Neural progenitor cell (in vitro differentiated cells): ENCODE measurements around the gene RPL18. TPM values are rescaled to one million over a fixed set of nuclear protein-coding genes. Genes with fewer than 3 reads are reported as not detected.
A peak's percentile ranks its signal among the peaks of the same experiment; 100 is the strongest.

Experiments used
- DNase-seq: peaks from one replicate; pipeline ENCODE4 v3.0.0-alpha.2; 2016; ENCODE audit warnings: low spot score
- H2AFZ ChIP-seq: fragments of 200-600 bp; sonication (generic); replicated peaks from 2 replicates; pipeline ENCODE4 v1.6.1; 2016; ENCODE audit warnings: antibody characterized with exemption
- H3F3A ChIP-seq: fragments of 200-600 bp; sonication (generic); 2 replicates; pipeline ENCODE4 v1.6.1; 2016; ENCODE audit warnings: antibody characterized with exemption, low read depth
- H3K27ac ChIP-seq: fragments of 200-600 bp; sonication (generic); 2 replicates; pipeline ENCODE4 v1.5.1; 2016; ENCODE audit warnings: mild to moderate bottlenecking
- H3K27me3 ChIP-seq: fragments of 200-600 bp; sonication (generic); 2 replicates; pipeline ENCODE4 v1.6.1; 2016; ENCODE audit warnings: mild to moderate bottlenecking, moderate library complexity
- H3K36me3 ChIP-seq: fragments of 200-600 bp; sonication (generic); 2 replicates; pipeline ENCODE4 v1.5.1; 2016
- H3K4me1 ChIP-seq: fragments of 200-600 bp; sonication (generic); 2 replicates; pipeline ENCODE4 v1.6.1; 2016; ENCODE audit warnings: mixed run types
- H3K4me2 ChIP-seq: fragments of 200-600 bp; sonication (generic); 2 replicates; pipeline ENCODE4 v1.6.1; 2016
- H3K4me3 ChIP-seq: fragments of 200-600 bp; sonication (generic); 2 replicates; pipeline ENCODE4 v1.5.1; 2016
- H3K79me2 ChIP-seq: fragments of 200-600 bp; sonication (generic); 2 replicates; pipeline ENCODE4 v1.6.1; 2016; ENCODE audit warnings: low read depth
- H3K9ac ChIP-seq: fragments of 200-600 bp; sonication (generic); 2 replicates; pipeline ENCODE4 v1.6.1; 2016
- H3K9me3 ChIP-seq: fragments of 200-600 bp; sonication (generic); 2 replicates; pipeline ENCODE4 v1.5.1; 2016; ENCODE audit warnings: low read depth
- H4K20me1 ChIP-seq: fragments of 200-600 bp; sonication (generic); 2 replicates; pipeline ENCODE4 v1.6.1; 2016; ENCODE audit warnings: low read depth
- H3K27ac Mint-ChIP-seq: 3 replicates; pipeline ENCODE4 v1.8.0; 2021; ENCODE audit warnings: mixed read lengths
- H3K27me3 Mint-ChIP-seq: 2 replicates; pipeline ENCODE4 v1.8.0; 2022; ENCODE audit warnings: low read depth, mild to moderate bottlenecking, inconsistent platforms, moderate library complexity, mixed read lengths; ENCODE audit not compliant: insufficient read depth
- H3K36me3 Mint-ChIP-seq: 3 replicates; pipeline ENCODE4 v1.8.0; 2021; ENCODE audit warnings: mixed read lengths
- H3K4me1 Mint-ChIP-seq: 3 replicates; pipeline ENCODE4 v1.8.0; 2021; ENCODE audit warnings: mixed read lengths
- H3K4me3 Mint-ChIP-seq: 3 replicates; pipeline ENCODE4 v1.8.0; 2021; ENCODE audit warnings: mild to moderate bottlenecking, moderate library complexity, mixed read lengths
- H3K9me3 Mint-ChIP-seq: 3 replicates; pipeline ENCODE4 v1.8.0; 2020; ENCODE audit warnings: mixed read lengths
- EZH2 ChIP-seq: fragments of 200-600 bp; sonication (generic); IDR thresholded peaks from 2 replicates; pipeline ENCODE4 v1.6.1; 2017; ENCODE audit warnings: antibody characterized with exemption, mild to moderate bottlenecking, moderate library complexity
- EZH2phosphoT487 ChIP-seq: fragments of 200-600 bp; sonication (generic); IDR thresholded peaks from 2 replicates; pipeline ENCODE4 v1.6.1; 2017; ENCODE audit warnings: antibody characterized with exemption
- total RNA-seq: library from RNA; depleted of rRNA; stranded (reverse); fragments of >200 nt; gene quantifications from 2 replicates; pipeline ENCODE4 v1.2.3, GENCODE V29; 2015; ENCODE audit warnings: low replicate concordance
- TF ChIP-seq, protein P1 (sequence below): fragments of 200-600 bp; sonication (generic); IDR thresholded peaks from 2 replicates; pipeline ENCODE4 v1.5.1; 2017; ENCODE audit warnings: antibody characterized with exemption, mild to moderate bottlenecking

Gene RPL18
- total RNA-seq, 1 donor from 2014 or later = 1,962 TPM

DNA sequence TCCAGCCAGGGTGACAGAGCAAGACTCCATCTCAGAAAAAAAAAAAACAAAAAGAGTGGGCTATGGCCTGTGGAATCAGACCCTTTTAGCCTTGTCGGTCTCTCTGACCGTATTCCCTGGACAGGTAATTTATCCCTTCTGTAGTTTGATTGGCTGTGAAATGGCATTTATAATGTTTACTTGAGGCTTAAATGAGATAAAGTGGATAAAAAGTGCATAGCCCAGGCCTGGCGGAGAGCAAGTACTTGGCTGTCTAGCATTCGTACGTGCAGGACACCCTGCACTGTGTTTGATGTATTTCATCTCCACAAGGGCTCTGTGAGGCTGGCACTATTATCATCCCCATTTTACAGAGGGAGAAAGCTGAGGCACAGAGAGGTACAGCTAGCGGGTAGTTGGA, 46.8 kb upstream of the RPL18 start:
- H3F3A ChIP-seq = peaks cover 6% of the 10 kb centered on the region
- peaks cover 8% of the 10 kb centered on the region for H3K9me3 Mint-ChIP-seq
- no peak for DNase-seq
- H3K79me2 ChIP-seq = no peaks in the 10 kb centered on the region
- no peak overlapping the region for H3K4me3 ChIP-seq
- no peak overlapping the region for H3K9ac ChIP-seq
- H3K36me3 Mint-ChIP-seq = no peaks in the 10 kb centered on the region
- H3K4me1 ChIP-seq = peaks cover 2% of the 10 kb centered on the region
- H3K4me3 Mint-ChIP-seq = no peak overlapping the region
- H2AFZ ChIP-seq = no peak overlapping the region
- no peak overlapping the region for H3K4me2 ChIP-seq
- no peaks in the 10 kb centered on the region for H3K27me3 ChIP-seq
- peaks cover 9% of the 10 kb centered on the region for H3K4me1 Mint-ChIP-seq
- no peak overlapping the region for H3K27ac ChIP-seq
- no peak overlapping the region for H3K27ac Mint-ChIP-seq
- peaks cover 7% of the 10 kb centered on the region for H3K27me3 Mint-ChIP-seq
- TF ChIP-seq, protein P1, sequence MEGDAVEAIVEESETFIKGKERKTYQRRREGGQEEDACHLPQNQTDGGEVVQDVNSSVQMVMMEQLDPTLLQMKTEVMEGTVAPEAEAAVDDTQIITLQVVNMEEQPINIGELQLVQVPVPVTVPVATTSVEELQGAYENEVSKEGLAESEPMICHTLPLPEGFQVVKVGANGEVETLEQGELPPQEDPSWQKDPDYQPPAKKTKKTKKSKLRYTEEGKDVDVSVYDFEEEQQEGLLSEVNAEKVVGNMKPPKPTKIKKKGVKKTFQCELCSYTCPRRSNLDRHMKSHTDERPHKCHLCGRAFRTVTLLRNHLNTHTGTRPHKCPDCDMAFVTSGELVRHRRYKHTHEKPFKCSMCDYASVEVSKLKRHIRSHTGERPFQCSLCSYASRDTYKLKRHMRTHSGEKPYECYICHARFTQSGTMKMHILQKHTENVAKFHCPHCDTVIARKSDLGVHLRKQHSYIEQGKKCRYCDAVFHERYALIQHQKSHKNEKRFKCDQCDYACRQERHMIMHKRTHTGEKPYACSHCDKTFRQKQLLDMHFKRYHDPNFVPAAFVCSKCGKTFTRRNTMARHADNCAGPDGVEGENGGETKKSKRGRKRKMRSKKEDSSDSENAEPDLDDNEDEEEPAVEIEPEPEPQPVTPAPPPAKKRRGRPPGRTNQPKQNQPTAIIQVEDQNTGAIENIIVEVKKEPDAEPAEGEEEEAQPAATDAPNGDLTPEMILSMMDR = no peak
- TF ChIP-seq EZH2 (no peak), EZH2phosphoT487 (no peak)
- no peaks in the 10 kb centered on the region for H3K9me3 ChIP-seq
- H4K20me1 ChIP-seq = no peaks in the 10 kb centered on the region
- no peaks in the 10 kb centered on the region for H3K36me3 ChIP-seq

DNA sequence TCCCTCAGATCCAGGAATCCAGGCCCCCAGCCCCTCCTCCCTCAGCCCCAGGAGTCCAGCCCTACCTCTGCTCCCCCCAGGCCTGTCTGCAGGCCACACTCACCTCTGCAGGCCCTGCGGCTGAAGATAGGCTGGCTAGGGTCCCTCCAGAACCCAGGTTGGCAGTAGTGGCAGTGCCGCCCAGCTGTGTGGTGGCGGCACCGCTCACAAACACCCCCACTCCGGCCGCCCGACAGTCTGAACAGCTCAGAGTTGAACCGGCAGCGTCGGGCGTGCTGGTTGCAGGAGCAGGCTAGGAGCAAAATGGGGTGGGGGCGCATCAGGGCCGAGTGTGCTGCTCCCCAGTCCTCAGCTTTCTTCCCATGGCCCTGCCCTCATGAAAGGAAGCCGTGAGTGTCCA, 45.5 kb upstream of the RPL18 start:
- Mint-ChIP-seq H3K27ac (no peak overlapping the region), H3K9me3 (peaks cover 3% of the 10 kb centered on the region), H3K36me3 (no peaks in the 10 kb centered on the region), H3K4me3 (no peak overlapping the region), H3K27me3 (peaks cover 7% of the 10 kb centered on the region), H3K4me1 (peaks cover 7% of the 10 kb centered on the region)
- Histone ChIP-seq H3K27me3 (no peaks in the 10 kb centered on the region), H3K27ac (no peak overlapping the region), H3K36me3 (no peaks in the 10 kb centered on the region), H4K20me1 (no peaks in the 10 kb centered on the region), H2AFZ (no peak overlapping the region), H3K9me3 (no peaks in the 10 kb centered on the region), H3K9ac (no peak overlapping the region), H3K4me2 (no peak overlapping the region), H3F3A (peaks cover 6% of the 10 kb centered on the region), H3K4me3 (no peak overlapping the region), H3K79me2 (no peaks in the 10 kb centered on the region), H3K4me1 (peaks cover 2% of the 10 kb centered on the region)
- TF ChIP-seq EZH2phosphoT487 = no peak
- TF ChIP-seq EZH2 = no peak
- TF ChIP-seq, protein P1 = no peak
- DNase-seq = no peak

DNA sequence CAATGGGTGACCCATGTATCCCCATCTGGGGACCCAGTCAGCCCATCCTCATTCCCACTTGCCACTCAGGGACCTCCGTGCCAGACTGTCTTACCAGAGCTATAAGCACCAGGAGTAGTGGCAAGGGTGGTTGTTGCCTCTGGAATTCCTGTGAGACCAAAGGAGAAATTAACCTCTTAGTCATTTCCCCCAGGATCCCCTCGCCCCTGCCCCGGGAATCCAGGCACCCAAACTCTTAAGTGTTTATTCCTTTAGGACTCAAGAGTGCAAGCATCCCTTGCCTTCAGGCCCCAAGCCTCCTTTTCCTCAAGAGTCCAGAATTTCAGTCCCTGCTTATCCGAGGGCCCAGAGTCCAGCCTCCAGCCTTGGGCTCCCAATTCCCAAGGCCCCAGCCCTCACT, 44.7 kb upstream of the RPL18 start:
- peaks cover 2% of the 10 kb centered on the region for H3K4me1 ChIP-seq
- H4K20me1 ChIP-seq = no peaks in the 10 kb centered on the region
- H3K36me3 Mint-ChIP-seq = no peaks in the 10 kb centered on the region
- H3K9ac ChIP-seq = no peak overlapping the region
- no peak overlapping the region for H3K27ac Mint-ChIP-seq
- no peak overlapping the region for H3K27ac ChIP-seq
- no peaks in the 10 kb centered on the region for H3K9me3 ChIP-seq
- peaks cover 4% of the 10 kb centered on the region for H3K27me3 Mint-ChIP-seq
- H3K4me3 ChIP-seq = no peak overlapping the region
- no peaks in the 10 kb centered on the region for H3K79me2 ChIP-seq
- TF ChIP-seq EZH2phosphoT487 (no peak), EZH2 (no peak)
- TF ChIP-seq, protein P1 = no peak
- H2AFZ ChIP-seq = peak overlapping the region; percentile 7
- H3K27me3 ChIP-seq = no peaks in the 10 kb centered on the region
- H3K4me3 Mint-ChIP-seq = no peak overlapping the region
- no peaks in the 10 kb centered on the region for H3K36me3 ChIP-seq
- no peak for DNase-seq
- peaks cover 2% of the 10 kb centered on the region for H3K9me3 Mint-ChIP-seq
- H3F3A ChIP-seq = peaks cover 6% of the 10 kb centered on the region
- peaks cover 7% of the 10 kb centered on the region for H3K4me1 Mint-ChIP-seq
- H3K4me2 ChIP-seq = no peak overlapping the region
